ENCODE data around the gene GNPTG. TPM values are rescaled to one million over a fixed set of nuclear protein-coding genes. Genes with fewer than 3 reads are reported as not detected.

GNPTG gene
- total and polyA plus RNA-seq, 2 of the 8 experiments (the other 6 are each of a cell fraction or from before 2014, with no cell fraction given), result 26.2 to 51.2 TPM

GRCh38 chr16:1363501-1364041 is 11.8 kb downstream of the GNPTG start:
- POLR2A ChIA-PET (ENCODE audit: partially characterized antibody), result interaction anchor here (0.8 to 6.6 kb wide), 6 partner anchors 11 to 49 kb away, joined by 3 to 44 read pairs (median 4); no protein-coding TSS in a partner anchor
- no peak for FAIRE-seq
- WGBS, 2 experiments (ENCODE audit: extremely low coverage in 1 of 2, insufficient coverage in 1 of 2, insufficient read length in 1 of 2, insufficient replicate concordance in 2 of 2, low coverage in 1 of 2, low lambda C conversion rate in 2 of 2, missing lambda C conversion rate in 1 of 2), result 63% methylated on average over 18 of the region's 18 CpGs; no CpG with 5 or more reads in 1 of the 2 experiments
- no peak for TF ChIP-seq CTBP2 (IDR thresholded peaks at IDR 0.05; ENCODE audit: borderline replicate concordance, insufficient read depth, insufficient read length, low read length)

More at GRCh38 chr16:1363501-1364041, 11.8 kb downstream of the GNPTG start:
- peaks cover 0 to 7% of the 10 kb centered on the region in 2 experiments; a peak in 1 of 4 replicates for H3K79me2 ChIP-seq (ENCODE audit: control insufficient read depth in 1 of 2, insufficient read depth in 2 of 2, low read length in 2 of 2)
- no peak overlapping the region for H3K56ac ChIP-seq (replicated peaks; ENCODE audit: insufficient read length, low read depth, low read length)
- H3K27ac ChIP-seq (ENCODE audit: low read depth, low read length), result no peak overlapping the region
- no peak overlapping the region for H3K9ac ChIP-seq (replicated peaks in 1 of 4; ENCODE audit: extremely low read depth in 1 of 4, low read depth in 3 of 4, low read length in 3 of 4)
- H3K27me3 ChIP-seq (replicated peaks in 1 of 4; ENCODE audit: control insufficient read depth in 3 of 4, extremely low read depth in 1 of 4, insufficient read depth in 3 of 4, low read length in 3 of 4), result no peaks in the 10 kb centered on the region
- H4K8ac ChIP-seq (ENCODE audit: extremely low read depth, insufficient read depth, low read length), result no peak overlapping the region; the same call in 1 of the 2 replicates
- no peak overlapping the region for H4K91ac ChIP-seq (replicated peaks; ENCODE audit: insufficient read length, low read length)
- H3K4me2 ChIP-seq (ENCODE audit: insufficient read depth in 1 of 2, low read depth in 2 of 2, low read length in 2 of 2), result no peak overlapping the region
- H2BK120ac ChIP-seq (replicated peaks; ENCODE audit: low read depth, low read length), result no peak overlapping the region
- peaks cover 12 to 29% of the 10 kb centered on the region in 2 experiments for H4K20me1 ChIP-seq (replicated peaks in 1 of 2; ENCODE audit: control insufficient read depth in 1 of 2, insufficient read depth in 2 of 2, low read length in 2 of 2)
- peaks cover 5% of the 10 kb centered on the region; the same call in 1 of the 2 replicates for H3K79me1 ChIP-seq (ENCODE audit: low read depth, low read length)
- H4K5ac ChIP-seq (ENCODE audit: insufficient read length, low read depth, low read length), result no peak overlapping the region
- no peaks in the 10 kb centered on the region for H3K4me1 ChIP-seq (replicated peaks in 1 of 4; ENCODE audit: control insufficient read depth in 3 of 4, insufficient read depth in 4 of 4, low read length in 3 of 4)
- no peak overlapping the region for H3K18ac ChIP-seq (ENCODE audit: extremely low read depth, low read length)
- no peaks in the 10 kb centered on the region for H3K23me2 ChIP-seq (ENCODE audit: low read depth, low read length)
- peak; percentile 43 to 88 for DNase-seq (ENCODE audit: low read depth in 1 of 2, low spot score in 2 of 2)
- H2AFZ ChIP-seq (ENCODE audit: low read length), result no peak overlapping the region
- no peaks in the 10 kb centered on the region for H3K9me3 ChIP-seq (ENCODE audit: insufficient read depth in 2 of 2, low read depth in 1 of 2, low read length in 1 of 2)
- no peak overlapping the region for H3K4me3 ChIP-seq (ENCODE audit: extremely low read depth in 1 of 4, insufficient read depth in 2 of 4, low read depth in 3 of 4, low read length in 4 of 4)
- H3K23ac ChIP-seq (ENCODE audit: insufficient read length), result no peak overlapping the region
- no peak overlapping the region; the same call in 1 of the 2 replicates for H2BK12ac ChIP-seq (ENCODE audit: low read depth, low read length)
- no peak overlapping the region for H3K14ac ChIP-seq (ENCODE audit: insufficient read length)
- no peak overlapping the region for H2BK15ac ChIP-seq (ENCODE audit: low read length)
- H2BK20ac ChIP-seq (ENCODE audit: low read length), result no peak overlapping the region
- peaks cover 15 to 43% (median 23%) of the 10 kb centered on the region in 4 experiments for H3K36me3 ChIP-seq (ENCODE audit: control insufficient read depth in 2 of 4, insufficient read depth in 4 of 4, low read length in 3 of 4)
- no peak overlapping the region for H3K4ac ChIP-seq (replicated peaks; ENCODE audit: insufficient read length, low read depth, low read length)
- CTCF ChIA-PET (ENCODE audit: partially characterized antibody), result interaction anchor here (0.6 to 8.1 kb wide), 34 partner anchors 8 to 822 kb away, joined by 3 to 59 read pairs (median 4); partner anchors contain the start of gene CCDC154
- no peak overlapping the region for H2AK5ac ChIP-seq (ENCODE audit: low read depth, low read length)
- no peak overlapping the region for H2BK5ac ChIP-seq (ENCODE audit: low read depth, low read length)
